Duodenal mucosa (tissue), 2 donors: Measurements from ENCODE around the gene AJAP1.

Experiments used
- H3K27ac ChIP-seq: one replicate; pipeline ENCODE4 v1.7.0; 2013; ENCODE audit warnings: low read depth, low read length
- H3K27me3 ChIP-seq, 2 donors: one replicate each; pipeline ENCODE4 v1.7.0; 2013; ENCODE audit warnings: low read length in 2 of 2, control low read depth in 1 of 2; ENCODE audit not compliant: insufficient read depth in 2 of 2, control insufficient read depth in 1 of 2
- H3K36me3 ChIP-seq, 2 donors: one replicate each; pipeline ENCODE4 v1.7.0; 2013; ENCODE audit warnings: low read length in 2 of 2, control low read depth in 1 of 2; ENCODE audit not compliant: insufficient read depth in 2 of 2, control insufficient read depth in 1 of 2
- H3K4me1 ChIP-seq, 2 donors: one replicate each; pipeline ENCODE4 v1.7.0; 2013; ENCODE audit warnings: low read length in 2 of 2, control low read depth in 1 of 2; ENCODE audit not compliant: insufficient read depth in 2 of 2, control insufficient read depth in 1 of 2
- H3K4me3 ChIP-seq, 2 donors: one replicate each; pipeline ENCODE4 v1.7.0; 2013; ENCODE audit warnings: low read length in 2 of 2, low read depth in 1 of 2
- H3K9ac ChIP-seq, 2 donors: one replicate each; pipeline ENCODE4 v1.7.0; 2013; ENCODE audit warnings: low read length in 2 of 2, low read depth in 1 of 2
- H3K9me3 ChIP-seq, 2 donors: one replicate each; pipeline ENCODE4 v1.7.0; 2013; ENCODE audit warnings: low read length in 2 of 2, control low read depth in 1 of 2; ENCODE audit not compliant: control insufficient read depth in 1 of 2

The AJAP1 gene

GRCh38 chr1:4710592-4711415, 56.4 kb downstream of the AJAP1 start:
- Histone ChIP-seq H3K9ac (no peak overlapping the region), H3K36me3 (no peaks in the 10 kb centered on the region), H3K27me3 (peaks cover 3 to 10% of the 10 kb centered on the region in 2 donors), H3K9me3 (no peaks in the 10 kb centered on the region), H3K4me1 (peaks cover 4 to 6% of the 10 kb centered on the region in 2 donors), H3K27ac (no peak overlapping the region), H3K4me3 (peak overlapping the region; percentile 16 to 50)

- Histone ChIP-seq H3K9me3 (no peaks in the 10 kb centered on the region), H3K9ac (no peak overlapping the region), H3K4me1 (peaks cover 4 to 6% of the 10 kb centered on the region in 2 donors), H3K36me3 (no peaks in the 10 kb centered on the region), H3K27ac (no peak overlapping the region), H3K27me3 (peaks cover 3 to 10% of the 10 kb centered on the region in 2 donors), H3K4me3 (peak overlapping the region in 1 of 2 donors; percentile 50)
These were observed 57.2 kb downstream of the AJAP1 start for GRCh38 chr1:4711416-4712275.

- Histone ChIP-seq H3K9ac (no peak overlapping the region), H3K4me3 (no peak overlapping the region), H3K9me3 (no peaks in the 10 kb centered on the region), H3K27me3 (peaks cover 3 to 10% of the 10 kb centered on the region in 2 donors), H3K36me3 (no peaks in the 10 kb centered on the region), H3K4me1 (peaks cover 4 to 6% of the 10 kb centered on the region in 2 donors), H3K27ac (no peak overlapping the region)
These were observed 59.3 kb downstream of the AJAP1 start for GRCh38 chr1:4713669-4714068.

GRCh38 chr1:4716406-4716805, 62.0 kb downstream of the AJAP1 start:
- no peak overlapping the region for H3K9ac ChIP-seq
- no peak overlapping the region for H3K4me3 ChIP-seq
- H3K27me3 ChIP-seq = no peaks in the 10 kb centered on the region
- no peaks in the 10 kb centered on the region for H3K9me3 ChIP-seq
- H3K4me1 ChIP-seq = no peaks in the 10 kb centered on the region
- H3K27ac ChIP-seq = no peak overlapping the region
- H3K36me3 ChIP-seq = no peaks in the 10 kb centered on the region

GRCh38 chr1:4718071-4718470, 63.7 kb downstream of the AJAP1 start:
- H3K4me1 ChIP-seq = no peaks in the 10 kb centered on the region
- H3K9me3 ChIP-seq = no peaks in the 10 kb centered on the region
- H3K4me3 ChIP-seq = no peak overlapping the region
- no peaks in the 10 kb centered on the region for H3K27me3 ChIP-seq
- H3K9ac ChIP-seq = no peak overlapping the region
- H3K36me3 ChIP-seq = no peaks in the 10 kb centered on the region
- no peak overlapping the region for H3K27ac ChIP-seq

GRCh38 chr1:4723106-4723505, 68.7 kb downstream of the AJAP1 start:
- H3K4me1 ChIP-seq = no peaks in the 10 kb centered on the region

GRCh38 chr1:4724001-4724400, 69.6 kb downstream of the AJAP1 start:
- no peak overlapping the region for H3K9ac ChIP-seq
- H3K27me3 ChIP-seq = no peaks in the 10 kb centered on the region
- H3K27ac ChIP-seq = no peak overlapping the region
- H3K9me3 ChIP-seq = no peaks in the 10 kb centered on the region
- H3K36me3 ChIP-seq = no peaks in the 10 kb centered on the region
- H3K4me3 ChIP-seq = no peak overlapping the region
- no peaks in the 10 kb centered on the region for H3K4me1 ChIP-seq

More at GRCh38 chr1:4723106-4723505, 68.7 kb downstream of the AJAP1 start:
- Histone ChIP-seq H3K9me3 (no peaks in the 10 kb centered on the region), H3K27me3 (no peaks in the 10 kb centered on the region), H3K9ac (no peak overlapping the region), H3K27ac (no peak overlapping the region), H3K4me3 (no peak overlapping the region), H3K36me3 (no peaks in the 10 kb centered on the region)

GRCh38 chr1:4724695-4725250, 70.4 kb downstream of the AJAP1 start:
- H3K27ac ChIP-seq = no peak overlapping the region

GRCh38 chr1:4725416-4725815, 71.0 kb downstream of the AJAP1 start:
- Histone ChIP-seq H3K9ac (no peak overlapping the region), H3K4me1 (no peaks in the 10 kb centered on the region), H3K4me3 (no peak overlapping the region), H3K27me3 (no peaks in the 10 kb centered on the region), H3K27ac (no peak overlapping the region), H3K9me3 (no peaks in the 10 kb centered on the region), H3K36me3 (no peaks in the 10 kb centered on the region)

More at GRCh38 chr1:4724695-4725250, 70.4 kb downstream of the AJAP1 start:
- Histone ChIP-seq H3K9me3 (no peaks in the 10 kb centered on the region), H3K4me3 (no peak overlapping the region), H3K27me3 (no peaks in the 10 kb centered on the region), H3K9ac (no peak overlapping the region), H3K4me1 (no peaks in the 10 kb centered on the region), H3K36me3 (no peaks in the 10 kb centered on the region)
